ENCODE measurements around the gene LAMTOR2. TPM values are rescaled to one million over a fixed set of nuclear protein-coding genes. Genes with fewer than 3 reads are reported as not detected.
A peak's percentile ranks its signal among the peaks of the same experiment; 100 is the strongest.

Gene LAMTOR2
- total and polyA plus RNA-seq, 10 of the 15 experiments (the other 5 are each of a cell fraction or from before 2014, with no cell fraction given): 71.9 to 264 (median 97.0) TPM

GRCh38 chr1:156082309-156083091 lies 27.9 kb downstream of the LAMTOR2 start, which contains the start of gene MEX3A (continued):
- no peak for TF ChIP-seq YBX1 (IDR thresholded peaks at IDR 0.05)
- TF ChIP-seq FOS (IDR thresholded peaks at IDR 0.05; ENCODE audit: borderline replicate concordance, extremely low read depth, insufficient read length): no peak
- 0 out of 2 replicates have a peak, but pooled peaks have one; percentile 23 for TF ChIP-seq NR2F1 (conservative IDR thresholded peaks at IDR 0.05)
- TF ChIP-seq FOXM1 (IDR thresholded peaks at IDR 0.05; ENCODE audit: low read depth, low read length): no peak
- no peak for TF ChIP-seq CBFB (IDR thresholded peaks at IDR 0.05; ENCODE audit: low read depth)
- TF ChIP-seq POU2F2 (IDR thresholded peaks at IDR 0.05; ENCODE audit: borderline replicate concordance, low read depth, low read length): no peak
- no peak for TF ChIP-seq ATF2 (IDR thresholded peaks at IDR 0.05; ENCODE audit: low read length)
- TF ChIP-seq E4F1 (IDR thresholded peaks at IDR 0.05; ENCODE audit: borderline replicate concordance, partially characterized antibody): no peak
- TF ChIP-seq CUX1 (IDR thresholded peaks at IDR 0.05; ENCODE audit: insufficient replicate concordance, low read depth, low read length): no peak
- TF ChIP-seq IKZF1 (conservative IDR thresholded peaks at IDR 0.05): peak; percentile 85
- no peak for TF ChIP-seq CBX3 (IDR thresholded peaks at IDR 0.05; ENCODE audit: borderline replicate concordance, low read depth)
- TF ChIP-seq FOXK2 (IDR thresholded peaks at IDR 0.05): no peak; the same call in 1 of the 2 replicates
- peak; percentile 61 for TF ChIP-seq SREBF1 (IDR thresholded peaks at IDR 0.05; ENCODE audit: low read length)
- TF ChIP-seq IRF3 (IDR thresholded peaks at IDR 0.05): no peak; the same call in 1 of the 2 replicates
- TF ChIP-seq RB1 (IDR thresholded peaks at IDR 0.05; ENCODE audit: borderline replicate concordance): peak; percentile 73; the same call in 1 of the 2 replicates
- no peak for TF ChIP-seq SUPT20H (IDR thresholded peaks at IDR 0.05; ENCODE audit: borderline replicate concordance, control insufficient read depth, low read depth, low read length)
- TF ChIP-seq MLLT1 (IDR thresholded peaks at IDR 0.05): no peak
- no peak for TF ChIP-seq BMI1 (IDR thresholded peaks at IDR 0.05; ENCODE audit: borderline replicate concordance)

Data from GM12878 (cell line).